GM18519 (cell line): Measurements from ENCODE around the gene PRAME.
"Not testable (repeated sequence)": the region's sequence is repeated elsewhere in the genome, so short reads cannot be mapped to it uniquely, and the experiment has no call there.

Source experiments
- ATAC-seq: cut with Tn5 transposase; IDR thresholded peaks from one replicate; pipeline ENCODE4 v1.9.1; 2021; ENCODE audit warnings: mild to moderate bottlenecking, moderate library complexity; ENCODE audit not compliant: unreplicated experiment, low FRiP score

PRAME gene

DNA sequence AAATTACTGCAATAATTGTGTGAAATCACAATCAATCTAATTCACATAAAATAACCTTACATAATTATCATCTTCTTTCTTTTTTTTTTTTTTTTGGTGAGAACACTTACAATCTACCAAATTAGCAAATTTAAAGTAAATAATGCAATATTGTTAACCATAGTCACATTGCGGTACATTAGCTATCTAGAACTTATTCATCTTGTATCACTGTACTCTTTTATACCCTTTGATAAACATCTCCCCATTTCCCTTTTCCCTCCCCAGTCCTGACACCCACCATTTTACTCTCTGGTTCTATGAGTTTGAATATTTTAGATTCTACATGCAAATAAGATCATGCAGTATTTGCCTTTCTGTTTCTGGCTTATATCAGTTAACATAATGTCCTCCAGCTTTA, 24.0 kb upstream of the PRAME start:
- no peak for ATAC-seq

- ATAC-seq, result not testable (repeated sequence)
Measured at GRCh38 chr22:22581524-22581923, 22.5 kb upstream of the PRAME start.

- ATAC-seq, result no peak
Measured at GRCh38 chr22:22579869-22580604, 21.0 kb upstream of the PRAME start.

GRCh38 chr22:22578702-22579424, 19.8 kb upstream of the PRAME start:
- no peak for ATAC-seq

- no peak for ATAC-seq
Measured at GRCh38 chr22:22576989-22577427, 17.9 kb upstream of the PRAME start.

- no peak for ATAC-seq
Measured at GRCh38 chr22:22576244-22576988, 17.4 kb upstream of the PRAME start.

- ATAC-seq, result no peak
Measured at GRCh38 chr22:22574361-22574760, 15.3 kb upstream of the PRAME start.

DNA sequence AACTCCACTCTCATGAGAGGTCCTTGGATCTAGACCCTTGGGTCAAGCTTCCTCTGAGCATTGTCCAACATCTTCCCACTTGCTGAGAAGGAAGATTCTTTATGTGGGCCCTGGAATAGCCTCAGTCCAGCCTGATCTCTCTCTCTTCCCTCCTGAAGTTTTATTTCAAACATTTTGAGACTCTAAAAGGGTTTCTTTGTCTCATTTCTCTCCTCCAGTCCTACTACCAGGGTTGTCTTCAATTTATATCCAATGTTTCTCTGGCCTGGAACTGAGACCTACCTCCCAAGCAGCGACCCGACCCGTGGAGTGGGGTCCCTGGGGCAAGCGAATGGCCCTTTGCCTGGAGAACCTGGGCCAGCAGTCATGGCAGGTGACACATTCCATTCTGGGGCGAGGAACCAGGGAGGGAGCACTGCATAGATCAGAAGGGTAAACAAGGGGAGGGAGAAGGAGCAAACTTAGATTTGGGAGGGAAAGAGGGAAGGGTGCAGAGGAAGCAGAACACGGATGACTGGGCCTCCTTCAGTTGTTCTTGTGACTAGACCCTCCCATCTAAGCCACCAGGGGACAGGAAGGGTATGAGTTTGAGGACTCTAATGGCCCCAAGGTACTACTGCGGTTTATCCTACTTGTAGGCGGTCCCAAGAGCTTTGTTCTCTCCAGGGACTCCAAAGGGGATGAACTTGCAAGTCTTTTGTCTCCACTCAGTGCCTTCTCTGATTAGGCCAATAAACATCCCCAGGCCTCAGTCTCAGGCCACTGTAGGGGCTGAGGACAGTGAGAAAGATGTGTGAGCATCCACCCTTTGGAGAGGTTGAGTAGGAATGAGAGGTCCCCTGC, 14.2 kb upstream of the PRAME start:
- no peak for ATAC-seq

- ATAC-seq, result no peak
Measured at GRCh38 chr22:22571862-22572261, 12.8 kb upstream of the PRAME start.

GRCh38 chr22:22571429-22571828, 12.4 kb upstream of the PRAME start:
- ATAC-seq, result no peak

DNA sequence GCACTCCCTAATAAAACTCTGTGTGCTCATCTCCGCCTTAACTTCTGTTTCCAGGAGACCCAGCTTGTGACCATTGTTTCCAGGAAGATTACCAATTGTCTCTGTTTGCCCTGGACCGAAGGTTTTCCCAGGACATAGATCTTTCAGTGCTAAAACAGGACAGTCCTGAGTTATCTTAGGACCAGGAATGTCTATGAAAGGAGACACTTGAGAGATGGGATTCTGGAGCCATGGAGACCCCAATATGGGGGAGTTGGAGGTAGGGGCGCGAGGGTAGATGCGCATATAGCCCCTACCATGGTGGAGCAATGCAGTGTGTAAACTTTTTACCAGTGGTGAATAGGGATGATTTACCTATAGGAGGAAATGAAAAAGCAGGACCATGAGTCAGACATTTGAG, 10.2 kb upstream of the PRAME start:
- no peak for ATAC-seq

GRCh38 chr22:22565981-22566380, 6.9 kb upstream of the PRAME start:
- ATAC-seq, result no peak

DNA sequence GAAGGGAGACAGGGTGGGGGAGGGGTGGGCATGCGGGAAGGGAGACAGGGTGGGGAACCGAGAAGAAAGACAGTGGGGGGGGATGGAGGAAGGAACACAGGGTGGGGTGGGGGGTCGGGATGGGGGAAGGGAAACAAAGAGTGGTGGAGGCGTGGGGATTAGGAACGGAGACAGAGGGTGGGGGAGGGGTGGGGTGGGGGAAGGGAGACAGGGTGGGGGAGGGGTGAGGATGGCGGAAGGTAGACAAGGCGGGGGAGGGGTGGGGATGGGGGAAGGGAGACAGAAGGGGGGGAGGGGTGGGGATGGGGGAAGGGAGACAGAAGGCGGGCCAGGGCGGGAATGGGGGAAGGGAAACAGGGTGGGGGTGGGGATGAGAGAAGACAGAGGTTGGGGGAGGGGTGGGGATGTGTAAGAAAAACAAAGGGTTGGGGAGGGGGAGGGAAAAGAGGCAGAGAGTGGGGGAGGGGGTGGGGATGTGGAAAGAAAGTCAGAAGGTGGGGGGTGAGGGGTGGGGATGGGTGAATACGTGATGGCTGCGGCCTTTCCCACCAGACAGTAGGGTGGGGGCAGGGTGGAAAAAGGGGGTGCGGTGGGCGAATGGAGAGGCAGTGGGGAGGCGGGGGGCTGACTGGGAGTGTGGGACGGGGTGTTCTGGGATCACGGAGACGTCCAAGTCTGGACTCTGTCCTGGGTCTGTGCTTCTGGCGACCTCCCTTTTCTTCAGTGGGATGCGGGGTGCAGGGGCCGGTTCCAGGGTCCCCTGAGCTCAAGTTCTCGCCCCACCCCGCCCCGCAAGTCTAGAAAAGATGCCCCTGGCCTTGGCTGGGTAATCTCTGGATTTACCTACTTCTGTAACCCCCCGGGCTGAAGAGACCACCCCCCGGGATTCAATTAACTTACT, 744 bp downstream of the PRAME start:
- no peak for ATAC-seq

DNA sequence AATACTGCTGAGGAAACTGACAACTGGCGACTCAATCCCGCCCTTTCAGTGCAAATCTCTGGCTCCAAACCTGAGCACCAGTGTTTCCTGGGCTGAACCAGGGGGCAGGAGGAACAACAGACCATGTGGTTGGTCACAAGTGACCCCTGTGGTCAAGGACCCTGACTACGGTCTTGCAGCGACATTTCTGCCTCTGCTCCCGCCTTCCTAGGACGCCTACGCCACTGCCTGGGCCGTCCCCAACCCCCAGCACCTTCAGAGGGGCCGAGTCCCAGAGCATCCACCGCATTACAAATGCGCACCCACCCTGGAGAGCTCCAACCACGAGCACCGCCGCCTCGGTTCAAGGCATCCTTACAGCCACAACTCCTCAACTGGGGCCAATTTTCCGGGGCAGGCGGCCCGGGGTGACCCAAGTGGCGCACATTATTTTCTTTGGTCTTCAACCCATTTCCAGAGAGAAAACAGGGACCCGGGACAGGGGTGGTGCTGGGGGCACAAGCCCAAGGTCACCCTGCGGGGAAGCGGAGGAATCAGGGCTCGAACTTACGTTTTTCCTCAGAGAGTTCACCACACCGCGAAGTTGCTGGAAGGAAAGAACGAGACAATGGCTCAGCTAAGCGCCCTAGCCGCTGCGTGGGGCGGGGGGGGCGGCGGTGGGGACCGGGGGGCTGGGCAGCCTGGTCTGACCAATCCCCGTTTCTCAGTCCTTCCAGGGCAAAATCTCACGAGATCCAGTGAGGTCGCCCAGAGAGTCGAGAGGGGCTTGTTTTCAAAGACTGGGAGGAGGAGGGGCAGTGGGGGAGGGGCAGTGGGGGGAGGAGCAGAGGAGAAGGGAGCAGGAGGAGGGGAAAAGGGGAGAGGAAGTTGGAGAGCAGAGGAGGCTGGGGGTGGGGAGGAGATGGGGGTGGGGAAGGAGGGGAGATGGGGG, 1.8 kb downstream of the PRAME start:
- ATAC-seq, result no peak

- ATAC-seq, result no peak
Measured at GRCh38 chr22:22556578-22556977, 2.5 kb downstream of the PRAME start.

- no peak for ATAC-seq
Measured at GRCh38 chr22:22555596-22555995, 3.5 kb downstream of the PRAME start.

DNA sequence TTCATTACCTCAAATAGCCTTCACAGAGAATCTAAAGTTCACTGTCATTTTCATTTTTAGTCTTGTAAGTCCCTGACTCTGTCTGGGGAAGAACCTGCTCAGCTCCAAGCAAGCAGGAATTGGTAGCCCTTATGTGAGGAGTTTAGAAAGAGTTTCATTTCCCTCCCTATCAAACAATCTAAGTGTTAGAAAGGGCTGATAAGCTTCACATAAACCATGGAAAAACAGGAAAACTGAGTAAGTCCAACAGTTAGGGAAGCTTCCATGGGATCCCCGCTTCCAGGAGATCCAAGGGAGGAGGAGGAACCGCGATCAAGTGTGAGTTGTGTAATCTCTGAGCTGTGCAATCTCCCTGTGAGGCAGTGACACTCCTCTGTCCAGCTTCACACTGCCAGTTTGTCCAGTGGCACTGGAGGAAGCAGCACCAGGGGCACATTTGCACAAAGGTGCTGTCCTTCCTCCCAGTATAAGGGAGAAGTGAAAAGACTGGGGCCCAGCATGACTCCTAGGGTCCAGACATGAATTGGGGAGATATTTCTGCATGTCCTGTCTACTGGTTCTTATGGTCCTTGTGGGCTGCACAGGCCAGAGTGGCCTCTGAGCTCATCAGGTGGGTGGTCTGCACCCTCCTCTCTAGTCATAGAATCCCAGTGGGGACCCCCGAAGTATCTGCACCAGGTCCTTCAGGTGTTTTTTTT, 4.3 kb downstream of the PRAME start:
- no peak for ATAC-seq
